Adrenal gland (tissue), 5 donors: ENCODE data around the gene DIP2C.

Experiments
- POLR2A ChIP-seq, 2 donors: fragments of 450-650 bp; IDR thresholded peaks; one replicate each; pipeline ENCODE4 v1.6.1; 2017; ENCODE audit warnings: antibody characterized with exemption in 2 of 2, mild to moderate bottlenecking in 2 of 2, moderate library complexity in 1 of 2
- TF ChIP-seq, protein P1 (sequence below), 6 experiments: fragments of 450-650 bp in 4 of 6; fragments of 200-600 bp in 2 of 6; sonication (generic) in 1 of 6; IDR thresholded peaks; 1 replicate in 5 of 6; 2 replicates in 1 of 6; pipeline versions ENCODE4 v1.5.1 to v1.8.0; 2016 to 2021; ENCODE audit warnings: antibody characterized with exemption in 6 of 6, mild to moderate bottlenecking in 2 of 6, moderate library complexity in 1 of 6
- donor health status: DM: no; HTN: no; CAD: no.

DNA sequence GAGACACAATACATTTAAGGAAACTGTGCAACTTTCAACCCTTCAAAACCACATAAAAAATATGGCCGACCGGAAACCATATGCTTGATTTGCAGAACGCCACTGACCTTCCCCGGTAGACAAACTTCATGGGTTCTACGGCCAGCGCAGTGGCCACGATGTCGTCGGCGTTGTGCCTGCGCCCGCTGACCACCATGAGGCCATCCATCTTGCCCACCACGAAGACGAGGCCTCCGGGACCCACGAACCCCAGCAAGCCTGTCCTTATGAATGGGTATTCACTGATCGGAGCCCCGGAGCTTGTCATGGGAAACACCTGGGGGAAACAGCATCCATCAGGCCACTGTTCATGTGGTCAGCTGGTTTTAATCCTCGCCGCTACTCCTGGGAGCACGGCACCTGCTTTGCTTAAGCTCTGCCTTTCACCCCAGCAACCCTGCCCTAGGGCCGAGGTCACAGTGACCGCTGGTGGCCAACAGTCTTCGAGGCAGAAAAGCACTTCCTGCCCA lies 325.1 kb downstream of the DIP2C start:
- TF ChIP-seq, protein P1, sequence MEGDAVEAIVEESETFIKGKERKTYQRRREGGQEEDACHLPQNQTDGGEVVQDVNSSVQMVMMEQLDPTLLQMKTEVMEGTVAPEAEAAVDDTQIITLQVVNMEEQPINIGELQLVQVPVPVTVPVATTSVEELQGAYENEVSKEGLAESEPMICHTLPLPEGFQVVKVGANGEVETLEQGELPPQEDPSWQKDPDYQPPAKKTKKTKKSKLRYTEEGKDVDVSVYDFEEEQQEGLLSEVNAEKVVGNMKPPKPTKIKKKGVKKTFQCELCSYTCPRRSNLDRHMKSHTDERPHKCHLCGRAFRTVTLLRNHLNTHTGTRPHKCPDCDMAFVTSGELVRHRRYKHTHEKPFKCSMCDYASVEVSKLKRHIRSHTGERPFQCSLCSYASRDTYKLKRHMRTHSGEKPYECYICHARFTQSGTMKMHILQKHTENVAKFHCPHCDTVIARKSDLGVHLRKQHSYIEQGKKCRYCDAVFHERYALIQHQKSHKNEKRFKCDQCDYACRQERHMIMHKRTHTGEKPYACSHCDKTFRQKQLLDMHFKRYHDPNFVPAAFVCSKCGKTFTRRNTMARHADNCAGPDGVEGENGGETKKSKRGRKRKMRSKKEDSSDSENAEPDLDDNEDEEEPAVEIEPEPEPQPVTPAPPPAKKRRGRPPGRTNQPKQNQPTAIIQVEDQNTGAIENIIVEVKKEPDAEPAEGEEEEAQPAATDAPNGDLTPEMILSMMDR (IDR thresholded peaks at IDR 0.05), result no peak
- no peak for TF ChIP-seq POLR2A (IDR thresholded peaks at IDR 0.05)
